Measurements from ENCODE around the gene CHKA.

The CHKA gene

DNA sequence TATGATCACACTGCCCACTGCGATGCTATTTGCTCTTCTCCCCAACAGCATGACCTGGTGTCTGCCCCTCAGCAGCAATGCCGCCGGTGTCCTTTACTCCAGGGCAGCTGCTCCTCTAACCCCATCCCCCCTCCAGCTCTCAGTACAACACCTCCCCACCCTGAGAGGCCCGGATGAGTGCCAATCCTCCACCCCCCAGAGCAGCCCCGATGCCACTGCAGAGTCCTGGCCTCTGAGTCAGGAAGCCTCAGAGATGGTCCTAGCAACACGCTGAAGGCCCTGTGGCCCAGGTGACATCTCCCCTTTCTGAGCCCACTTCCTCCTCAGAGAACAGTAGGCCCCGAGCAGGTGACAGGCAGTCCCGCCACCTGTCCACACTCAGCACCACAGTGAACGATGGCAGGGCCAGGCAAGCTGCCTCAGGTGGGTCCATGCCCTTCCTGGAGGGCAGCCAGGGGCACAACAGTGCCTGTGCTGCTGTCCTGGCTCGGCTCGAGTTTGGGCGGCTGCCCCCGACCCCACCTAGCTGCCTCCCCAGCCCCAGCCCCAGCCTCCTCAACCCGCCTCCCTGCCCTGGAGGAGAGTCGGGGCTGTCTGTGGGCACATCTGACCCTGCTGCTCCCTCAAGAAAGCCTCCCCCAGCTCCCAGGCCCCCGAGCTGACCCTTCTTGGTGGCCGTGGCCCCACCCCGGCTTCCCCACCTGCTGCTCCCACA, 94.6 kb downstream of the CHKA start:
- TF ChIP-seq TAF1 (IDR thresholded peaks at IDR 0.05; ENCODE audit: borderline replicate concordance, insufficient read depth, low read length) (no peak), SIN3A (IDR thresholded peaks at IDR 0.05; ENCODE audit: borderline replicate concordance, insufficient read depth, low read length) (no peak), POLR2AphosphoS5 (IDR thresholded peaks at IDR 0.05; ENCODE audit: low read depth, low read length) (no peak), FOXP2 (optimal IDR thresholded peaks at IDR 0.05; ENCODE audit: borderline replicate concordance, extremely low read depth, extremely low read length, insufficient read depth) (no peak)
- TF ChIP-seq, protein P1, sequence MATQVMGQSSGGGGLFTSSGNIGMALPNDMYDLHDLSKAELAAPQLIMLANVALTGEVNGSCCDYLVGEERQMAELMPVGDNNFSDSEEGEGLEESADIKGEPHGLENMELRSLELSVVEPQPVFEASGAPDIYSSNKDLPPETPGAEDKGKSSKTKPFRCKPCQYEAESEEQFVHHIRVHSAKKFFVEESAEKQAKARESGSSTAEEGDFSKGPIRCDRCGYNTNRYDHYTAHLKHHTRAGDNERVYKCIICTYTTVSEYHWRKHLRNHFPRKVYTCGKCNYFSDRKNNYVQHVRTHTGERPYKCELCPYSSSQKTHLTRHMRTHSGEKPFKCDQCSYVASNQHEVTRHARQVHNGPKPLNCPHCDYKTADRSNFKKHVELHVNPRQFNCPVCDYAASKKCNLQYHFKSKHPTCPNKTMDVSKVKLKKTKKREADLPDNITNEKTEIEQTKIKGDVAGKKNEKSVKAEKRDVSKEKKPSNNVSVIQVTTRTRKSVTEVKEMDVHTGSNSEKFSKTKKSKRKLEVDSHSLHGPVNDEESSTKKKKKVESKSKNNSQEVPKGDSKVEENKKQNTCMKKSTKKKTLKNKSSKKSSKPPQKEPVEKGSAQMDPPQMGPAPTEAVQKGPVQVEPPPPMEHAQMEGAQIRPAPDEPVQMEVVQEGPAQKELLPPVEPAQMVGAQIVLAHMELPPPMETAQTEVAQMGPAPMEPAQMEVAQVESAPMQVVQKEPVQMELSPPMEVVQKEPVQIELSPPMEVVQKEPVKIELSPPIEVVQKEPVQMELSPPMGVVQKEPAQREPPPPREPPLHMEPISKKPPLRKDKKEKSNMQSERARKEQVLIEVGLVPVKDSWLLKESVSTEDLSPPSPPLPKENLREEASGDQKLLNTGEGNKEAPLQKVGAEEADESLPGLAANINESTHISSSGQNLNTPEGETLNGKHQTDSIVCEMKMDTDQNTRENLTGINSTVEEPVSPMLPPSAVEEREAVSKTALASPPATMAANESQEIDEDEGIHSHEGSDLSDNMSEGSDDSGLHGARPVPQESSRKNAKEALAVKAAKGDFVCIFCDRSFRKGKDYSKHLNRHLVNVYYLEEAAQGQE (IDR thresholded peaks at IDR 0.05; ENCODE audit: insufficient read depth in 1 of 2, low read depth in 2 of 2, low read length in 2 of 2) = no peak

DNA sequence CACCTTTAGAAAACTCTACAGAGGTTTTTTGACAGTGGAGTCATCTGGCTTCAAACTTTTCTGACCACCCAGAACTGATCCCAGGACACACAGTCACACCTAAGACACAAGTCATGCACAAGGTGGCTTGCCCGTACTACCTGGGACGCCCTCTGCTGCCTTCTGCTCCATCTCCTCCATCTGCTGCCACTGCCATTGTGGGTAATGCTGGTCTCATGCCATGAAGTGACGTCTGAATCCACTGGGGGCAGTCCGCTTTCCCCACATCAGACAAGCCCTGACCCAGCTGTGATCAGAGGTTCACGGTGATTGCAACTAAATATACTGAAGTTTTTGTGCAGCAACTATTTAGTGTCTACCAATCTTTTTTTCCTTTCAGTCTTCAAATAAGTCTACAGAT, 96.1 kb downstream of the CHKA start:
- TF ChIP-seq TAF1 (IDR thresholded peaks at IDR 0.05; ENCODE audit: borderline replicate concordance, insufficient read depth, low read length) (no peak), FOXP2 (optimal IDR thresholded peaks at IDR 0.05; ENCODE audit: borderline replicate concordance, extremely low read depth, extremely low read length, insufficient read depth) (no peak), SIN3A (IDR thresholded peaks at IDR 0.05; ENCODE audit: borderline replicate concordance, insufficient read depth, low read length) (no peak), POLR2AphosphoS5 (IDR thresholded peaks at IDR 0.05; ENCODE audit: low read depth, low read length) (no peak)
- TF ChIP-seq, protein P1 (IDR thresholded peaks at IDR 0.05; ENCODE audit: insufficient read depth in 1 of 2, low read depth in 2 of 2, low read length in 2 of 2) = no peak

DNA sequence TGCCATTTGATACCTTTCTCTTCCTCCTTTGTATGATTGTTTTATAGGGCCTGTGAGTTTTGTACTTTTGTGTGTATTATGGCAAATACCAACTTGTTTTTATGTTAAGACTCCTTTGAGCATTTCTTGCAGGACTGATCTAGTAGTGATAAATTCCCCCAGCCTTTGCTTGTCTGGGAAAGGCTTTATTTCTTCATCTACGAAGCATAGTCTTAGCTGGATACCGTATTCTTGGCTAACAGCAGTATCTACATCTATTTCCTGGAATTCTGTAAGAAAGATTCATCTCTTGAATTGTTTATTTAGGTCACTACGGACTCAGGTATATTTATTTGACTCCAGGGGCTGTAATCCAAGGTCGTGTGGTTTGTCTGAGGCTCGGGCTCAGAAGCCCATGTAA, 96.7 kb downstream of the CHKA start:
- TF ChIP-seq FOXP2 (optimal IDR thresholded peaks at IDR 0.05; ENCODE audit: borderline replicate concordance, extremely low read depth, extremely low read length, insufficient read depth) = no peak
- TF ChIP-seq TAF1 (IDR thresholded peaks at IDR 0.05; ENCODE audit: borderline replicate concordance, insufficient read depth, low read length) = no peak
- no peak for TF ChIP-seq POLR2AphosphoS5 (IDR thresholded peaks at IDR 0.05; ENCODE audit: low read depth, low read length)
- TF ChIP-seq, protein P1 (IDR thresholded peaks at IDR 0.05; ENCODE audit: insufficient read depth in 1 of 2, low read depth in 2 of 2, low read length in 2 of 2) = no peak
- no peak for TF ChIP-seq SIN3A (IDR thresholded peaks at IDR 0.05; ENCODE audit: borderline replicate concordance, insufficient read depth, low read length)

DNA sequence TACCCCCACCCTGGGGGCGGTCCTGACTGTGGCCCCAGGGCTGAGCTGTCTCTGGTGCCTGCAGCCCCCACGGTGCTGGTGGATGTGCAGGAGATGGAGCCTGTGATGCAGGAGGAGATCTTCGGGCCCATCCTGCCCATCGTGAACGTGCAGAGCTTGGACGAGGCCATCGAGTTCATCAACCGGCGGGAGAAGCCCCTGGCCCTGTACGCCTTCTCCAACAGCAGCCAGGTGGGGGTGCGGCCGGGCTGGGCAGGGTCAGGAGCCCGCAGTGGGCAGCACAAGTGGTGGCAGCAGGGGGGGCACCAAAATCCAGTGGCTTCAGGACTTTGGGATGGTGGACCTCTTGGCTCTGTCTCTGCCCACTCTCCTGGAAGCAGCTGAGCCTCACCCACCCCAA, 98.7 kb downstream of the CHKA start:
- TF ChIP-seq FOXP2 (optimal IDR thresholded peaks at IDR 0.05; ENCODE audit: borderline replicate concordance, extremely low read depth, extremely low read length, insufficient read depth) (no peak), POLR2AphosphoS5 (IDR thresholded peaks at IDR 0.05; ENCODE audit: low read depth, low read length) (no peak), TAF1 (IDR thresholded peaks at IDR 0.05; ENCODE audit: borderline replicate concordance, insufficient read depth, low read length) (no peak), SIN3A (IDR thresholded peaks at IDR 0.05; ENCODE audit: borderline replicate concordance, insufficient read depth, low read length) (no peak)
- TF ChIP-seq, protein P1 (IDR thresholded peaks at IDR 0.05; ENCODE audit: insufficient read depth in 1 of 2, low read depth in 2 of 2, low read length in 2 of 2) = no peak
